IMR-90 (cell line): Measurements from ENCODE around the gene SART1.
A peak's percentile ranks its signal among the peaks of the same experiment; 100 is the strongest.

ENCODE experiments used
- BHLHE40 ChIP-seq: fragments of 150-350 bp; IDR thresholded peaks from 2 replicates; pipeline ENCODE4 v1.6.1; 2016; ENCODE audit warnings: mild to moderate bottlenecking, low read depth, low read length
- CTCF ChIP-seq: conservative IDR thresholded peaks from 2 replicates; pipeline ENCODE4 v1.5.1; 2012; ENCODE audit warnings: mild to moderate bottlenecking, low read depth, low read length, improper control_type of control experiment
- FOS ChIP-seq: fragments of 150-350 bp; IDR thresholded peaks from 2 replicates; pipeline ENCODE4 v1.6.1; 2016; ENCODE audit warnings: low read depth, low read length
- MAFK ChIP-seq: IDR thresholded peaks from 2 replicates; pipeline ENCODE4 v1.6.1; 2012; ENCODE audit warnings: low read depth, low read length, improper control_type of control experiment
- MXI1 ChIP-seq: IDR thresholded peaks from 2 replicates; pipeline ENCODE4 v1.6.1; 2012; ENCODE audit warnings: low read depth, mild to moderate bottlenecking, low read length, moderate library complexity, borderline replicate concordance
- POLR2A ChIP-seq: IDR thresholded peaks from 2 replicates; pipeline ENCODE4 v1.6.1; 2012; ENCODE audit warnings: mild to moderate bottlenecking, low read depth, low read length
- RAD21 ChIP-seq: IDR thresholded peaks from 2 replicates; pipeline ENCODE4 v1.6.1; 2012; ENCODE audit warnings: low read length, improper control_type of control experiment
- RCOR1 ChIP-seq: IDR thresholded peaks from 2 replicates; pipeline ENCODE4 v1.6.1; 2012; ENCODE audit warnings: mild to moderate bottlenecking, low read length, improper control_type of control experiment; ENCODE audit not compliant: insufficient replicate concordance
- RFX5 ChIP-seq: IDR thresholded peaks from 2 replicates; pipeline ENCODE4 v1.8.0; 2012; ENCODE audit warnings: low read depth, mild to moderate bottlenecking, low read length, moderate library complexity

GRCh38 chr11:65919141-65919572 lies 42.4 kb upstream of the SART1 start, which contains the start of gene DRAP1:
- TF ChIP-seq POLR2A (0 out of 2 replicates have a peak, but pooled peaks have one; percentile 29), CTCF (0 out of 2 replicates have a peak, but pooled peaks have one; percentile 10), RFX5 (no peak), RAD21 (peak; percentile 43), MAFK (no peak), FOS (peak; percentile 42; the same call in 1 of the 2 replicates), RCOR1 (peak; percentile 65), BHLHE40 (peak; percentile 66), MXI1 (peak; percentile 77; the same call in 1 of the 2 replicates)
